Measurements from ENCODE around the gene ARRB2.
"Not testable (repeated sequence)": the region's sequence is repeated elsewhere in the genome, so short reads cannot be mapped to it uniquely, and the experiment has no call there.

ARRB2 gene

GRCh38 chr17:4675791-4676190 lies 34.6 kb upstream of the ARRB2 start:
- no peak overlapping the region for H3K27ac ChIP-seq (ENCODE audit: low read length)

GRCh38 chr17:4676791-4677190 lies 33.6 kb upstream of the ARRB2 start:
- Histone ChIP-seq H3K9me3 (ENCODE audit: control insufficient read depth, low read depth, low read length) (no peaks in the 10 kb centered on the region), H3K27ac (ENCODE audit: low read length) (no peak overlapping the region), H3K4me3 (ENCODE audit: low read length) (no peak overlapping the region), H3K9ac (ENCODE audit: low read length) (no peak overlapping the region), H3K27me3 (ENCODE audit: control insufficient read depth, insufficient read depth, low read length) (no peaks in the 10 kb centered on the region), H3K4me1 (ENCODE audit: control insufficient read depth, low read depth, low read length) (no peaks in the 10 kb centered on the region), H3K36me3 (ENCODE audit: control insufficient read depth, low read depth, low read length) (peaks cover 92% of the 10 kb centered on the region)

More at GRCh38 chr17:4675791-4676190, 34.6 kb upstream of the ARRB2 start:
- no peaks in the 10 kb centered on the region for H3K9me3 ChIP-seq (ENCODE audit: control insufficient read depth, low read depth, low read length)
- H3K27me3 ChIP-seq (ENCODE audit: control insufficient read depth, insufficient read depth, low read length) = no peaks in the 10 kb centered on the region
- no peaks in the 10 kb centered on the region for H3K4me1 ChIP-seq (ENCODE audit: control insufficient read depth, low read depth, low read length)
- no peak overlapping the region for H3K4me3 ChIP-seq (ENCODE audit: low read length)
- peaks cover 94% of the 10 kb centered on the region for H3K36me3 ChIP-seq (ENCODE audit: control insufficient read depth, low read depth, low read length)
- H3K9ac ChIP-seq (ENCODE audit: low read length) = no peak overlapping the region

GRCh38 chr17:4678448-4679026 lies 31.9 kb upstream of the ARRB2 start:
- Histone ChIP-seq H3K4me1 (ENCODE audit: control insufficient read depth, low read depth, low read length) (no peaks in the 10 kb centered on the region), H3K9me3 (ENCODE audit: control insufficient read depth, low read depth, low read length) (no peaks in the 10 kb centered on the region), H3K4me3 (ENCODE audit: low read length) (no peak overlapping the region), H3K27me3 (ENCODE audit: control insufficient read depth, insufficient read depth, low read length) (no peaks in the 10 kb centered on the region), H3K9ac (ENCODE audit: low read length) (no peak overlapping the region), H3K36me3 (ENCODE audit: control insufficient read depth, low read depth, low read length) (peaks cover 90% of the 10 kb centered on the region), H3K27ac (ENCODE audit: low read length) (no peak overlapping the region)

GRCh38 chr17:4679658-4680057 lies 30.8 kb upstream of the ARRB2 start:
- no peaks in the 10 kb centered on the region for H3K4me1 ChIP-seq (ENCODE audit: control insufficient read depth, low read depth, low read length)
- no peaks in the 10 kb centered on the region for H3K27me3 ChIP-seq (ENCODE audit: control insufficient read depth, insufficient read depth, low read length)
- no peak overlapping the region for H3K9ac ChIP-seq (ENCODE audit: low read length)
- peaks cover 79% of the 10 kb centered on the region for H3K36me3 ChIP-seq (ENCODE audit: control insufficient read depth, low read depth, low read length)
- H3K9me3 ChIP-seq (ENCODE audit: control insufficient read depth, low read depth, low read length) = no peaks in the 10 kb centered on the region
- no peak overlapping the region for H3K27ac ChIP-seq (ENCODE audit: low read length)
- no peak overlapping the region for H3K4me3 ChIP-seq (ENCODE audit: low read length)

GRCh38 chr17:4683739-4684138 lies 26.7 kb upstream of the ARRB2 start:
- not testable (repeated sequence) for H3K9me3 ChIP-seq (ENCODE audit: control insufficient read depth, low read depth, low read length); H3K27me3 ChIP-seq (ENCODE audit: control insufficient read depth, insufficient read depth, low read length); H3K4me3 ChIP-seq (ENCODE audit: low read length); H3K27ac ChIP-seq (ENCODE audit: low read length); H3K4me1 ChIP-seq (ENCODE audit: control insufficient read depth, low read depth, low read length); H3K9ac ChIP-seq (ENCODE audit: low read length)
- H3K36me3 ChIP-seq (ENCODE audit: control insufficient read depth, low read depth, low read length) = peaks cover 57% of the 10 kb centered on the region

GRCh38 chr17:4689872-4690271 lies 20.6 kb upstream of the ARRB2 start:
- not testable (repeated sequence) for H3K9ac ChIP-seq (ENCODE audit: low read length); H3K27me3 ChIP-seq (ENCODE audit: control insufficient read depth, insufficient read depth, low read length); H3K27ac ChIP-seq (ENCODE audit: low read length); H3K9me3 ChIP-seq (ENCODE audit: control insufficient read depth, low read depth, low read length); H3K4me1 ChIP-seq (ENCODE audit: control insufficient read depth, low read depth, low read length); H3K4me3 ChIP-seq (ENCODE audit: low read length)
- H3K36me3 ChIP-seq (ENCODE audit: control insufficient read depth, low read depth, low read length) = peaks cover 36% of the 10 kb centered on the region

GRCh38 chr17:4690745-4691144 lies 19.7 kb upstream of the ARRB2 start:
- Histone ChIP-seq H3K27ac (ENCODE audit: low read length) (no peak overlapping the region), H3K36me3 (ENCODE audit: control insufficient read depth, low read depth, low read length) (peaks cover 30% of the 10 kb centered on the region), H3K9ac (ENCODE audit: low read length) (no peak overlapping the region), H3K4me1 (ENCODE audit: control insufficient read depth, low read depth, low read length) (no peaks in the 10 kb centered on the region), H3K27me3 (ENCODE audit: control insufficient read depth, insufficient read depth, low read length) (no peaks in the 10 kb centered on the region), H3K4me3 (ENCODE audit: low read length) (no peak overlapping the region), H3K9me3 (ENCODE audit: control insufficient read depth, low read depth, low read length) (no peaks in the 10 kb centered on the region)

GRCh38 chr17:4691686-4692085 lies 18.7 kb upstream of the ARRB2 start:
- H3K27me3 ChIP-seq (ENCODE audit: control insufficient read depth, insufficient read depth, low read length) = no peaks in the 10 kb centered on the region
- peaks cover 33% of the 10 kb centered on the region for H3K36me3 ChIP-seq (ENCODE audit: control insufficient read depth, low read depth, low read length)
- no peaks in the 10 kb centered on the region for H3K4me1 ChIP-seq (ENCODE audit: control insufficient read depth, low read depth, low read length)
- no peak overlapping the region for H3K4me3 ChIP-seq (ENCODE audit: low read length)
- H3K9me3 ChIP-seq (ENCODE audit: control insufficient read depth, low read depth, low read length) = no peaks in the 10 kb centered on the region
- no peak overlapping the region for H3K27ac ChIP-seq (ENCODE audit: low read length)
- H3K9ac ChIP-seq (ENCODE audit: low read length) = no peak overlapping the region

GRCh38 chr17:4693416-4693815 lies 17.0 kb upstream of the ARRB2 start:
- no peaks in the 10 kb centered on the region for H3K9me3 ChIP-seq (ENCODE audit: control insufficient read depth, low read depth, low read length)
- no peak overlapping the region for H3K4me3 ChIP-seq (ENCODE audit: low read length)
- no peaks in the 10 kb centered on the region for H3K4me1 ChIP-seq (ENCODE audit: control insufficient read depth, low read depth, low read length)
- no peaks in the 10 kb centered on the region for H3K27me3 ChIP-seq (ENCODE audit: control insufficient read depth, insufficient read depth, low read length)
- H3K9ac ChIP-seq (ENCODE audit: low read length) = no peak overlapping the region
- peaks cover 42% of the 10 kb centered on the region for H3K36me3 ChIP-seq (ENCODE audit: control insufficient read depth, low read depth, low read length)
- H3K27ac ChIP-seq (ENCODE audit: low read length) = no peak overlapping the region

- Histone ChIP-seq H3K9ac (ENCODE audit: low read length) (no peak overlapping the region), H3K4me1 (ENCODE audit: control insufficient read depth, low read depth, low read length) (no peaks in the 10 kb centered on the region), H3K9me3 (ENCODE audit: control insufficient read depth, low read depth, low read length) (no peaks in the 10 kb centered on the region), H3K27ac (ENCODE audit: low read length) (no peak overlapping the region), H3K4me3 (ENCODE audit: low read length) (no peak overlapping the region), H3K36me3 (ENCODE audit: control insufficient read depth, low read depth, low read length) (peaks cover 24% of the 10 kb centered on the region), H3K27me3 (ENCODE audit: control insufficient read depth, insufficient read depth, low read length) (no peaks in the 10 kb centered on the region)
Observed at GRCh38 chr17:4696437-4696805, 14.0 kb upstream of the ARRB2 start.

- not testable (repeated sequence) for H3K9ac ChIP-seq (ENCODE audit: low read length); H3K27ac ChIP-seq (ENCODE audit: low read length); H3K27me3 ChIP-seq (ENCODE audit: control insufficient read depth, insufficient read depth, low read length); H3K4me1 ChIP-seq (ENCODE audit: control insufficient read depth, low read depth, low read length); H3K9me3 ChIP-seq (ENCODE audit: control insufficient read depth, low read depth, low read length); H3K4me3 ChIP-seq (ENCODE audit: low read length)
- H3K36me3 ChIP-seq (ENCODE audit: control insufficient read depth, low read depth, low read length) = peaks cover 27% of the 10 kb centered on the region
Observed at GRCh38 chr17:4699401-4700056, 10.9 kb upstream of the ARRB2 start.

GRCh38 chr17:4701116-4701515 lies 9.3 kb upstream of the ARRB2 start:
- peaks cover 25% of the 10 kb centered on the region for H3K36me3 ChIP-seq (ENCODE audit: control insufficient read depth, low read depth, low read length)
- no peaks in the 10 kb centered on the region for H3K27me3 ChIP-seq (ENCODE audit: control insufficient read depth, insufficient read depth, low read length)
- no peaks in the 10 kb centered on the region for H3K4me1 ChIP-seq (ENCODE audit: control insufficient read depth, low read depth, low read length)
- no peaks in the 10 kb centered on the region for H3K9me3 ChIP-seq (ENCODE audit: control insufficient read depth, low read depth, low read length)
- no peak overlapping the region for H3K4me3 ChIP-seq (ENCODE audit: low read length)
- H3K27ac ChIP-seq (ENCODE audit: low read length) = no peak overlapping the region
- no peak overlapping the region for H3K9ac ChIP-seq (ENCODE audit: low read length)

Data from iPS-18a (cell line).